GM12878 (cell line): ENCODE measurements around the gene ANO7.

Source experiments
- ATF7 ChIP-seq: fragments of 450-650 bp; IDR thresholded peaks from 2 replicates; pipeline ENCODE4 v1.6.1; 2016; ENCODE audit warnings: low read depth, mild to moderate bottlenecking
- ESRRA ChIP-seq: IDR thresholded peaks from 2 replicates; pipeline ENCODE4 v1.6.1; 2012; ENCODE audit warnings: mild to moderate bottlenecking, low read length, improper control_type of control experiment
- POLR2A ChIP-seq: IDR thresholded peaks from 2 replicates; pipeline ENCODE4 v1.6.1; 2011; ENCODE audit warnings: low read depth, mild to moderate bottlenecking, low read length
- TAF1 ChIP-seq: IDR thresholded peaks from 2 replicates; pipeline ENCODE4 v1.6.1; 2011; ENCODE audit warnings: mild to moderate bottlenecking, low read depth, low read length, borderline replicate concordance
- TCF12 ChIP-seq: IDR thresholded peaks from 2 replicates; pipeline ENCODE4 v1.6.1; 2011; ENCODE audit warnings: low read depth, mild to moderate bottlenecking, low read length

DNA sequence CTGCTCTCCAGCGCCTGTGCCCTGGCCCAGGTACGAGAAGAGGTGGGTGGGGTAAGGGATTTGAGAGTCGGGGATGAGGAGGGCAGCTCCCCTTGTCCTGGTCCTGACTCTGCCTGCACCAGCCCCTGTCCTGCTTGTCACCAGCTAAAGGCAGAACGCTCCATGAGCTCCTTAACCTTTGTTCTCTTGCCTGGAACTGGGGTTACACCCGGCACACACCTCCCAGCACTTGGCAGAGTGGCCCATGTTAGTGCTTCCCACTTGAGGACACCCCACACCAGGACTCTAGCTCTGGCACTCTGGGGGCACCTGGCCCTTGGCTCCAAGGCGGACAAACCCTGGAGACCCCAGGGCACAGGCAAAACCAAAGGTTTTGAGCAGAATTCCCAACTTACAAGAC, 19.2 kb downstream of the ANO7 start:
- no peak for TF ChIP-seq ESRRA
- no peak for TF ChIP-seq POLR2A
- TF ChIP-seq ATF7, result no peak
- no peak for TF ChIP-seq TCF12
- TF ChIP-seq TAF1, result no peak
